GM19463 (cell line): Measurements from ENCODE around the gene DNMBP.
"Not testable (repeated sequence)": the region's sequence is repeated elsewhere in the genome, so short reads cannot be mapped to it uniquely, and the experiment has no call there.

Source experiments
- ATAC-seq: cut with Tn5 transposase; IDR thresholded peaks from one replicate; pipeline ENCODE4 v1.9.1; 2021; ENCODE audit warnings: mild to moderate bottlenecking, moderate library complexity; ENCODE audit not compliant: unreplicated experiment

Gene DNMBP

GRCh38 chr10:100020142-100020885 is 10.6 kb upstream of the DNMBP start:
- ATAC-seq, result peak; percentile 82

- no peak for ATAC-seq
Measured at GRCh38 chr10:100019787-100020141, 10.0 kb upstream of the DNMBP start.

- ATAC-seq, result peak; percentile 57
Measured at GRCh38 chr10:100014071-100014762, 4.5 kb upstream of the DNMBP start.

- ATAC-seq, result no peak
Measured at GRCh38 chr10:100013621-100014020, 3.9 kb upstream of the DNMBP start.

GRCh38 chr10:100011906-100012305 is 2.2 kb upstream of the DNMBP start:
- not testable (repeated sequence) for ATAC-seq

GRCh38 chr10:100009283-100009792 is 409 bp downstream of the DNMBP start:
- ATAC-seq, result peak; percentile 55

- no peak for ATAC-seq
Measured at GRCh38 chr10:100008708-100009282, 952 bp downstream of the DNMBP start.

GRCh38 chr10:100008142-100008522 is 1.6 kb downstream of the DNMBP start:
- ATAC-seq, result no peak

- ATAC-seq, result no peak
Measured at GRCh38 chr10:100007231-100008141, 2.3 kb downstream of the DNMBP start.

GRCh38 chr10:100006243-100006886 is 3.4 kb downstream of the DNMBP start:
- ATAC-seq, result no peak

GRCh38 chr10:100004805-100005510 is 4.8 kb downstream of the DNMBP start:
- ATAC-seq, result no peak

- no peak for ATAC-seq
Measured at GRCh38 chr10:100000109-100000644, 9.6 kb downstream of the DNMBP start.

GRCh38 chr10:99999319-100000108 is 10.2 kb downstream of the DNMBP start:
- no peak for ATAC-seq

- no peak for ATAC-seq
Measured at GRCh38 chr10:99998889-99999288, 10.9 kb downstream of the DNMBP start.

GRCh38 chr10:99996671-99997648 is 12.8 kb downstream of the DNMBP start:
- no peak for ATAC-seq

GRCh38 chr10:99995713-99996112 is 14.0 kb downstream of the DNMBP start:
- no peak for ATAC-seq

- ATAC-seq, result no peak
Measured at GRCh38 chr10:99995269-99995668, 14.5 kb downstream of the DNMBP start.

- ATAC-seq, result no peak
Measured at GRCh38 chr10:99994801-99995200, 14.9 kb downstream of the DNMBP start.
